H9 (cell line): ENCODE measurements around the gene HLA-A. TPM values are rescaled to one million over a fixed set of nuclear protein-coding genes. Genes with fewer than 3 reads are reported as not detected.

ENCODE experiments used
- DNase-seq: peaks from one replicate; pipeline ENCODE4 v3.0.0-alpha.2; 2017
- H2AFZ ChIP-seq: one replicate; pipeline ENCODE4 v1.6.1; 2013; ENCODE audit warnings: mild to moderate bottlenecking, low read length, control low read depth, moderate library complexity
- H2AK5ac ChIP-seq: 2 replicates; pipeline ENCODE4 v1.6.1; 2013; ENCODE audit warnings: low read length, control low read depth, mixed read lengths; ENCODE audit not compliant: insufficient read length
- H2BK120ac ChIP-seq: one replicate; pipeline ENCODE4 v1.6.1; 2013; ENCODE audit warnings: low read depth, mild to moderate bottlenecking, low read length, control low read depth, inconsistent platforms; ENCODE audit not compliant: poor library complexity, severe bottlenecking
- H2BK12ac ChIP-seq: 2 replicates; pipeline ENCODE4 v1.6.1; 2013; ENCODE audit warnings: low read length, control low read depth, mixed read lengths, low read depth; ENCODE audit not compliant: insufficient read length
- H2BK15ac ChIP-seq: 2 replicates; pipeline ENCODE4 v1.6.1; 2013; ENCODE audit warnings: low read depth, low read length, control low read depth
- H2BK20ac ChIP-seq: one replicate; pipeline ENCODE4 v1.6.1; 2013; ENCODE audit warnings: low read depth, mild to moderate bottlenecking, low read length, control low read depth, inconsistent platforms; ENCODE audit not compliant: poor library complexity, severe bottlenecking
- H2BK5ac ChIP-seq: 2 replicates; pipeline ENCODE4 v1.6.1; 2013; ENCODE audit warnings: low read length, control low read depth, mixed read lengths; ENCODE audit not compliant: insufficient read length
- H3K14ac ChIP-seq: 2 replicates; pipeline ENCODE4 v1.6.1; 2013; ENCODE audit warnings: low read length, control low read depth; ENCODE audit not compliant: insufficient read depth
- H3K18ac ChIP-seq: 2 replicates; pipeline ENCODE4 v1.6.1; 2013; ENCODE audit warnings: low read depth, mild to moderate bottlenecking, mixed read lengths, low read length, control low read depth; ENCODE audit not compliant: insufficient read length
- H3K23ac ChIP-seq: 2 replicates; pipeline ENCODE4 v1.6.1; 2013; ENCODE audit warnings: low read length, control low read depth, mixed read lengths, low read depth; ENCODE audit not compliant: insufficient read length
- H3K23me2 ChIP-seq: 2 replicates; pipeline ENCODE4 v1.6.1; 2013; ENCODE audit warnings: low read depth, mild to moderate bottlenecking, mixed read lengths, low read length, control low read depth; ENCODE audit not compliant: insufficient read length, poor library complexity, severe bottlenecking
- H3K27ac ChIP-seq: 2 replicates; pipeline ENCODE4 v1.5.1; 2013; ENCODE audit warnings: low read length, control low read depth, mixed read lengths, low read depth; ENCODE audit not compliant: insufficient read length
- H3K27me3 ChIP-seq: 2 replicates; pipeline ENCODE4 v1.6.1; 2013; ENCODE audit warnings: low read length, control low read depth, inconsistent platforms; ENCODE audit not compliant: insufficient read depth
- H3K4ac ChIP-seq: 2 replicates; pipeline ENCODE4 v1.6.1; 2013; ENCODE audit warnings: low read depth, mild to moderate bottlenecking, control low read depth, inconsistent platforms, low read length, moderate library complexity
- H3K4me1 ChIP-seq: 2 replicates; pipeline ENCODE4 v1.6.1; 2013; ENCODE audit warnings: low read length, control low read depth, inconsistent platforms; ENCODE audit not compliant: insufficient read depth
- H3K4me2 ChIP-seq: 2 replicates; pipeline ENCODE4 v1.6.1; 2013; ENCODE audit warnings: low read length, control low read depth, mixed read lengths; ENCODE audit not compliant: insufficient read length, insufficient read depth
- H3K56ac ChIP-seq: 2 replicates; pipeline ENCODE4 v1.6.1; 2013; ENCODE audit warnings: low read depth, mild to moderate bottlenecking, mixed read lengths, low read length, control low read depth; ENCODE audit not compliant: insufficient read length
- H3K79me1 ChIP-seq: 2 replicates; pipeline ENCODE4 v1.6.1; 2013; ENCODE audit warnings: low read depth, mild to moderate bottlenecking, moderate library complexity, low read length, control low read depth, inconsistent platforms; ENCODE audit not compliant: insufficient read depth, poor library complexity, severe bottlenecking
- H3K79me2 ChIP-seq: 2 replicates; pipeline ENCODE4 v1.6.1; 2013; ENCODE audit warnings: low read length, control low read depth, inconsistent platforms; ENCODE audit not compliant: insufficient read depth
- H3K9ac ChIP-seq: 2 replicates; pipeline ENCODE4 v1.6.1; 2013; ENCODE audit warnings: low read length, control low read depth, mixed read lengths; ENCODE audit not compliant: insufficient read length; ENCODE audit errors: extremely low read depth
- H3K9me3 ChIP-seq: one replicate; pipeline ENCODE4 v1.6.1; 2013; ENCODE audit warnings: low read depth, low read length, inconsistent platforms; ENCODE audit not compliant: control insufficient read depth
- H3T11ph ChIP-seq: one replicate; pipeline ENCODE4 v1.6.1; 2013; ENCODE audit warnings: mild to moderate bottlenecking, low read length, control low read depth, inconsistent platforms
- H4K20me1 ChIP-seq: one replicate; pipeline ENCODE4 v1.6.1; 2013; ENCODE audit not compliant: control insufficient read depth, insufficient read length, insufficient read depth
- H4K5ac ChIP-seq: 2 replicates; pipeline ENCODE4 v1.6.1; 2013; ENCODE audit warnings: low read depth, mild to moderate bottlenecking, mixed read lengths, low read length, control low read depth; ENCODE audit not compliant: insufficient read length
- H4K8ac ChIP-seq: replicated peaks from 2 replicates; pipeline ENCODE4 v1.6.1; 2013; ENCODE audit warnings: low read length, control low read depth, mixed read lengths, low read depth; ENCODE audit not compliant: insufficient read length
- H4K91ac ChIP-seq: 2 replicates; pipeline ENCODE4 v1.6.1; 2013; ENCODE audit warnings: low read depth, mild to moderate bottlenecking, moderate library complexity, mixed read lengths, low read length, control low read depth; ENCODE audit not compliant: insufficient read length
- H3K27ac Mint-ChIP-seq, 3 experiments: 2 replicates in 2 of 3; 3 replicates in 1 of 3; pipeline ENCODE4 v1.8.0; 2020 to 2021; ENCODE audit warnings: mixed read lengths in 3 of 3, mild to moderate bottlenecking in 1 of 3, moderate library complexity in 1 of 3
- H3K27me3 Mint-ChIP-seq: 2 replicates; pipeline ENCODE4 v1.8.0; 2021; ENCODE audit warnings: low read depth, mild to moderate bottlenecking, moderate library complexity, mixed read lengths
- H3K36me3 Mint-ChIP-seq, 3 experiments: 2 replicates in 2 of 3; 3 replicates in 1 of 3; pipeline ENCODE4 v1.8.0; 2020 to 2021; ENCODE audit warnings: low read depth in 3 of 3, mixed read lengths in 3 of 3; ENCODE audit not compliant: insufficient read depth in 1 of 3
- H3K4me1 Mint-ChIP-seq, 2 experiments: 2 replicates each; pipeline ENCODE4 v1.8.0; 2020; ENCODE audit warnings: mixed read lengths in 2 of 2
- H3K4me3 Mint-ChIP-seq, 2 experiments: 2 replicates in 1 of 2; 3 replicates in 1 of 2; pipeline ENCODE4 v1.8.0; 2020 to 2021; ENCODE audit warnings: mild to moderate bottlenecking in 2 of 2, mixed read lengths in 2 of 2, moderate library complexity in 1 of 2
- H3K9me3 Mint-ChIP-seq, 2 experiments: 2 replicates in 1 of 2; 3 replicates in 1 of 2; pipeline ENCODE4 v1.8.0; 2020; ENCODE audit warnings: mild to moderate bottlenecking in 2 of 2, mixed read lengths in 2 of 2, moderate library complexity in 1 of 2
- WGBS: extraction: QIAGEN DNeasy Blood & Tissue Kit; methylation state at CpG from one replicate; pipeline ENCODE4 v1.1.7; 2013; ENCODE audit warnings: missing lambda C conversion rate, low lambda C conversion rate, mixed read lengths; ENCODE audit not compliant: insufficient read length; ENCODE audit errors: extremely low coverage; 5-methylcytosine and 5-hydroxymethylcytosine counted together
- long read RNA-seq: library from polyadenylated mRNA; unstranded; transcript quantifications from one replicate; pipeline ENCODE4 v2.0.0, GENCODE V29; 2020
- total RNA-seq: library from RNA; stranded (reverse); gene quantifications from 2 replicates; pipeline ENCODE4 v1.2.1, GENCODE V29; 2021
- TF ChIP-seq, protein P1 (sequence below): fragments of 200-600 bp; sonication (generic); conservative IDR thresholded peaks from 3 replicates; pipeline ENCODE4 v1.8.0; 2021; ENCODE audit warnings: antibody characterized with exemption, mild to moderate bottlenecking

The HLA-A gene
- total RNA-seq = 248 and 252 TPM in 2 replicates
- long read RNA-seq, transcript HLA-A-203 (8 exons, 1,611 nt) = major isoform, 1,660 of 1,783 reads
- long read RNA-seq, partial matches to known transcripts = 26 of 1,783 reads
- long read RNA-seq, other reads (novel, unspliced or antisense) = 97 of 1,783 reads

DNA sequence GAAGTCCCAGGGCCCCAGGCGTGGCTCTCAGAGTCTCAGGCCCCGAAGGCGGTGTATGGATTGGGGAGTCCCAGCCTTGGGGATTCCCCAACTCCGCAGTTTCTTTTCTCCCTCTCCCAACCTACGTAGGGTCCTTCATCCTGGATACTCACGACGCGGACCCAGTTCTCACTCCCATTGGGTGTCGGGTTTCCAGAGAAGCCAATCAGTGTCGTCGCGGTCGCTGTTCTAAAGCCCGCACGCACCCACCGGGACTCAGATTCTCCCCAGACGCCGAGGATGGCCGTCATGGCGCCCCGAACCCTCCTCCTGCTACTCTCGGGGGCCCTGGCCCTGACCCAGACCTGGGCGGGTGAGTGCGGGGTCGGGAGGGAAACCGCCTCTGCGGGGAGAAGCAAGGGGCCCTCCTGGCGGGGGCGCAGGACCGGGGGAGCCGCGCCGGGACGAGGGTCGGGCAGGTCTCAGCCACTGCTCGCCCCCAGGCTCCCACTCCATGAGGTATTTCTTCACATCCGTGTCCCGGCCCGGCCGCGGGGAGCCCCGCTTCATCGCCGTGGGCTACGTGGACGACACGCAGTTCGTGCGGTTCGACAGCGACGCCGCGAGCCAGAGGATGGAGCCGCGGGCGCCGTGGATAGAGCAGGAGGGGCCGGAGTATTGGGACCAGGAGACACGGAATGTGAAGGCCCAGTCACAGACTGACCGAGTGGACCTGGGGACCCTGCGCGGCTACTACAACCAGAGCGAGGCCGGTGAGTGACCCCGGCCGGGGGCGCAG lies at the start of gene HLA-A:
Gene HLA-A (plus strand): TSS at position 258 of the 778 bp plus-strand sequence. CDS start 22 bp downstream, at position 280.
- H4K8ac ChIP-seq = no peak within 1 kb of the TSS
- H3K27ac Mint-ChIP-seq = peak within 1 kb of the TSS in 2 of 3 experiments; percentile 40 to 90; a peak in 1 of 7 replicates

More for the DNA sequence above, at the start of gene HLA-A:
- Histone ChIP-seq H2BK20ac (no peak within 1 kb of the TSS), H3K9me3 (no peaks in the 10 kb centered on the region), H2AK5ac (no peak within 1 kb of the TSS), H2BK5ac (no peak within 1 kb of the TSS), H3K56ac (no peak within 1 kb of the TSS), H3K4me1 (no peaks in the 10 kb centered on the region), H3K79me2 (no peaks in the 10 kb centered on the region), H3T11ph (no peak within 1 kb of the TSS), H3K23ac (no peak within 1 kb of the TSS), H3K9ac (peak within 1 kb of the TSS; percentile 67), H2BK12ac (no peak within 1 kb of the TSS), H3K4ac (no peak within 1 kb of the TSS), H2BK15ac (no peak within 1 kb of the TSS), H3K27me3 (no peaks in the 10 kb centered on the region), H3K18ac (peak within 1 kb of the TSS; percentile 78), H3K23me2 (peaks cover 8% of the 10 kb centered on the region), H3K27ac (no peak within 1 kb of the TSS), H4K20me1 (no peaks in the 10 kb centered on the region), H3K79me1 (no peaks in the 10 kb centered on the region), H4K5ac (no peak within 1 kb of the TSS), H3K14ac (peak within 1 kb of the TSS; percentile 90), H2BK120ac (no peak within 1 kb of the TSS), H3K4me2 (peak within 1 kb of the TSS; percentile 51), H4K91ac (no peak within 1 kb of the TSS), H2AFZ (peak within 1 kb of the TSS; percentile 75)
- no CpG with 5 or more reads among the region's 68 CpGs for WGBS
- peak; percentile 93 for DNase-seq
- peaks cover 31 to 40% (median 38%) of the 10 kb centered on the region in 3 experiments for H3K36me3 Mint-ChIP-seq
- H3K9me3 Mint-ChIP-seq = peaks cover 5 to 7% of the 10 kb centered on the region in 2 experiments; a peak in 4 of 5 replicates
- H3K4me1 Mint-ChIP-seq = peaks cover 16 to 27% of the 10 kb centered on the region in 2 experiments
- H3K27me3 Mint-ChIP-seq = peaks cover 7% of the 10 kb centered on the region
- H3K4me3 Mint-ChIP-seq = peak within 1 kb of the TSS; percentile 85 to 92
- TF ChIP-seq, protein P1, sequence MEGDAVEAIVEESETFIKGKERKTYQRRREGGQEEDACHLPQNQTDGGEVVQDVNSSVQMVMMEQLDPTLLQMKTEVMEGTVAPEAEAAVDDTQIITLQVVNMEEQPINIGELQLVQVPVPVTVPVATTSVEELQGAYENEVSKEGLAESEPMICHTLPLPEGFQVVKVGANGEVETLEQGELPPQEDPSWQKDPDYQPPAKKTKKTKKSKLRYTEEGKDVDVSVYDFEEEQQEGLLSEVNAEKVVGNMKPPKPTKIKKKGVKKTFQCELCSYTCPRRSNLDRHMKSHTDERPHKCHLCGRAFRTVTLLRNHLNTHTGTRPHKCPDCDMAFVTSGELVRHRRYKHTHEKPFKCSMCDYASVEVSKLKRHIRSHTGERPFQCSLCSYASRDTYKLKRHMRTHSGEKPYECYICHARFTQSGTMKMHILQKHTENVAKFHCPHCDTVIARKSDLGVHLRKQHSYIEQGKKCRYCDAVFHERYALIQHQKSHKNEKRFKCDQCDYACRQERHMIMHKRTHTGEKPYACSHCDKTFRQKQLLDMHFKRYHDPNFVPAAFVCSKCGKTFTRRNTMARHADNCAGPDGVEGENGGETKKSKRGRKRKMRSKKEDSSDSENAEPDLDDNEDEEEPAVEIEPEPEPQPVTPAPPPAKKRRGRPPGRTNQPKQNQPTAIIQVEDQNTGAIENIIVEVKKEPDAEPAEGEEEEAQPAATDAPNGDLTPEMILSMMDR = no peak
